Hematopoietic multipotent progenitor cell treated with erythropoietin and hydrocortisone succinate and interleukin-3 and kit ligand, for 15 days (in vitro differentiated cells): ENCODE results near the gene TENM4.

Source experiments
- DNase-seq: peaks from one replicate; pipeline ENCODE4 v3.0.0-alpha.2; 2015; ENCODE audit warnings: low spot score

The TENM4 gene

DNA sequence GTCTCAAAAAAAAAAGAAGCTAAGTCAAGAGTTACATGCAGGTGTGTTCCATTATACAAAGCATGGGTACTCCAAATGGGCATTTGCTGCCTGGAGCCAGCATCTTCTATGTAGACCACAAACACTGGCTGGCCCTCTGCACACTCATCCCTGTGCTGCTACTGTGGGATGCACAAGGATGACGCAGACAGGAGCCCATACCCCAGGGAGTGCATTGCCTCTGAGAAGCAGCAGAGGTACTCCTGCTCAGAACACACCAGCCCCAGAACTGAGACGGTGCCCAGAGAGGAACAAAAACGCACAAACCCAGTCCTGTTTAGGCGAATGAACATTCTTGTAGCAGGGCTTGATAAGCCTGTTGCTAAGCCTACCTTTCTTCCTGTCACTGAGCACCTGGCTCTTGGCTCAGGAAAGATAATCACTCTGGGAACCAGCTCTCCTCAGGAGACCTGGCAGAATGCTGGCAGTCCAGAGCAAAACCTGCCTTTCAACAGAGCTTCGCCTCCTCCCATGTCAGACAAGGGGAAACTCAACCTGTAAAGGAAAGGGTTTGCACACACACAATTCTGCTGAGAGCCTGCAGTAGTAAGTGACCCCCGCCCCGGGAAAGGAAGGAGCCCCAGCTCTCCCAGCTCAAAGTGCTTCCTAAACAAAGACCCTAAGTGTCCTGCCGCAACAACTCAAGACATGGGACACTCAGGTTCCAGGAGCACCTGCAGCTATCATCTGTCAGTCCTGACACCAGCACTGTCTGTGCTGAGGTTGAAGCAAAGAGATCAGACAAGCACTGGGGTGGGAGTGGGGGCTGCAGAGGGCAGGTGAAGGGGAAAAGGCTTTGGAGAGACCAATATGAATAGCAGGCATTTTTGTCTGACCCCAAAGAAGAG is 145.7 kb downstream of the TENM4 start:
- DNase-seq, result no peak

DNA sequence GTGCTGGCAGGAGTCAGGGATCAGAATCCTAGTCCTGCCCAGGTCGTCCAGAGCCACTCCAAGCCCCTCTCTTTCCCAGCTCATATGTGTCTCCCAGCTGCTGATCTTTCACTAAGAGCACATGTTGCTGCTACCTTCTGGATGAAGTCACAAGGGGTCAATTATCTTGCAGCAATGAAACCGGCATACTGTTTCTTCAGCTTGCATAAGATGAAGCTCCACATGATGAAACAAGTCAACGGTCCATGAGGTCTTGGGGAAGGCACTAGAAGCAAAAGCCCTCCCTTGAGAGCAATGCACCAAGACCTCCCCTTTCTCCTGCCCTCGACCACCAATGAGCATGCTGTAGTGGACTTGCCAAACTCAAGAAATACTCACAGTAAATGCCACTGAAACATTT is 148.9 kb downstream of the TENM4 start:
- DNase-seq, result no peak

DNA sequence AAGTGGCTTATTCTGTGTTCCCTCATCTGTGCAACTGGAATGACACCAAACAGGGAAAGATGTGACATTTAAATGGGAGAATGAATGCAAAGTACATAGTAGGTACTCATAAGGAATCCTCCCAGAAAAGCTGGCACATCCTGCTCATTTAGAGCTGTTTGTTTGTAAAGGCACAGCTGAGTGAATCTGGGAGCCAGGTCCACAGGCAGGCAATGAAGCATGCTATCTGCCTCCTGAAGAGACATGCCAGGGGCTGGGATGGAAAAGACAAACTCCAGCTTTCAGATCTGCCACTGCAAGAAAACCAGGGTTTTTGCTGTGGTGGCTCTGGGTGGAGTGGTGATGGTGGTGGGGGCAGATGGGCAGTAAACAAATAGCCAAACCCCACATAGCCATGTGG is 150.1 kb downstream of the TENM4 start:
- DNase-seq, result no peak

DNA sequence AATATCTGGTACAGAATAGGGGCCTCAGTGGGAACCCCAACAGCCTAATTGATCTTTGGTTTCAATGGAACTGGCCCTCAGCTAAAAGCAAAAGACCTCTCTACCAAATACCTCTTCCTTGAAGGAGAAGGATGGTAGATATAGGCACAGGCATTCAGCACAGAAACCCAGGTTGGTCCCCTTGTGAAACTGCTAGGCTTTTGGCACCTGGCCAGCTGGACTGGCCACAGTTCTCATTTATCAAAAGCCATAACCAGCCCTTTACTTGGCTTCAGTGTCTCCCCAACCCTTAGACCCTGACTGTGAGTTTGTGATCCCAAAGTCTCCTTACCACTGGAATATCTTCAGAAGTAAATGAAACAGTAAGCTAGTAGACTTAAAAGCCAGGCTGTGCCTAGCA is 152.9 kb downstream of the TENM4 start:
- no peak for DNase-seq

DNA sequence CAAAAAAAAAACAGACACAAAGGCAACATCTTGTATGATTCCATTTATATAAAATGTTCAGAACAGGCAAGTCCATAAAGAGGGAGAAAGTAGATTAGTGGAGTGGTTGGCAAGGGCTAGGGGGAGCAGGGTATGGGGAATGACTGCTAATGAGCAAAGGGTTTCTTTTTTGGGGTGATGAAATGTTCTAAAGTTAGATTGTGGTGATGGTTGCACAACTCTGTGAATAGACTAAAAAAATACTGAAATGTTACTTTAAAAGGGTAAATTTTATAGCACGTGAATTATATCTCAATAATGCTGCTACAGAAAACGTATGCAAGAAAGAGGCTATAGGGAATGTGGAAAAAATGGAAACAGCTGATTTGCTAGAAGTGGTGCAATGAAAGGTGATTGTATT is 155.1 kb downstream of the TENM4 start:
- no peak for DNase-seq

DNA sequence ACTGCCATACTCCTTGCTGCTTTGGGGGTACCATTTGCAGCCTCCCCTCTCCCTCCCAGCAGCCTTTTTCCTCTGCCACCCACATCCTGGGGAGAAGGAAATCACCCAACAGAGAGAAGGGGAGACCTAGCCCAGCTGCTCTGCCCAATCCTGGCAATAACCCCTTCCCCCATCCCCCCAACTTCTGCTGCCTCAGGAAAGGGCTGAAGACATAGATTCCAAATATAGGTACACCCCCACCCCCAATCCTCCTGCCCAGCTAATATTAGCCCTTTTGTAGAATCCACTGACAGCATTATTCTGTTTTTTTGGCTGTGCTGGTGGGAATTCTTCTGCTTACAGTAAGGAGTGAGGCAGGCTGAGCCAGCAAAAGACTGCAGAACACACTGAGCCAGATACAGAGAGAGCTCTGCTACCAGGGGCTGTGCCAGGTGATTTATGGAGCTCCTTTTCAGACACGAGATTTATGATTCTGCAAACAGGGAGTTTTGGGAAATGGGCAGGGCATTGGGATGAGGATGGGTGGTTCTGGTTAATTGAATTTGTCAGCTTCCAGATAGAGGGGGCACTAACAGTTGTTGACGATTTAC is 164.0 kb downstream of the TENM4 start:
- no peak for DNase-seq

DNA sequence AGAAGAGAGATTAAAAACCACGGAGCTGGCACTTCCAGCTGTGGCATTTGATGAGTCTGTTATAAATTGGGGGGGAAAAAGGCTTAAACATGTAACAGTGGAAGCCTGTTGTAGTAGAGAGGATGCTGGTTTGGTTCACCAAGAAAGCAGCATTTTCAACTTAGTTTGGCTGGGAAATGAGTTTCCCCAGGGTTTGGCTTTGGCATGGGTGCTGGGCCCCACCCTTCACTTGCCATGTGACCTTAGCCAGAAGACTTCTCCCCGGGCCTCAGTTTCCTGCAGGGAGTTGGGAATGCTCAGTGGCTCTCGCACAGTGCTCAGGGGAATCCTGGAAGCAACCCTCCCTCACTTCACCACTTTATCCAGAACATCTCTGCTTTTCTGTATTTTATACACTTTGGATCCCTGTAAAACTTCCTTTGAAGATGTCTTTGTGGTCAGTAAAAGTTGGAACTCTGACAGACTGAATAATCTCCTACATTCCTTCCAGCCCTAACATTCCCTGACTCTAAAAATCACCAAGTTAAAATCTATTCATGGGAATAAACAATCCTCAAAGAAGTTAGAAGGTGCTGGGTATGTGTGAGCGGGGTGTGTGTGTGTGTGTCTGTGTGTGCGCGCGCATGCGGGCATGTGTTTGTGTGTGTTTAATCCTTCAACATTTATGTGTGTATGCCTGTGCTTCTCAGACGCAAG is 166.0 kb downstream of the TENM4 start:
- DNase-seq, result no peak

DNA sequence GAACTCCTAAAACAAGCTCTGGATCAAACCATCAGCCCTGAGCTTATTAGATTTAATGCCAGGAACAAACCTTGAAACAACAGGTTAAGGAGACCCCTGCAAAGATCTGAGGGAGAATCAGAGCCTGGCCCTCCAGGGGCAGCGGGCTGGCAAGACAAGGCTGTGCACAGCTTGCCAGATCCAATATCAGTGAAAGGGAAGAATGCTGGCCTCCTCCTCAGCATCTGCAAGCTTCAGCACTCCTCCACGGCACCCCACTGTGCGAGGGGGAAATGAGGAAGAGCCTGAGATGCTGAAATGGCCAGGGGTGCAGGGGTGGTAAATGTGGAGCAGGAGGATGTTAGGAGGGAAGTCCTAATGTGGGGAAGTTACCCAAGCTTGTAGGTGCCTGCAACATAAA is 167.0 kb downstream of the TENM4 start:
- no peak for DNase-seq

DNA sequence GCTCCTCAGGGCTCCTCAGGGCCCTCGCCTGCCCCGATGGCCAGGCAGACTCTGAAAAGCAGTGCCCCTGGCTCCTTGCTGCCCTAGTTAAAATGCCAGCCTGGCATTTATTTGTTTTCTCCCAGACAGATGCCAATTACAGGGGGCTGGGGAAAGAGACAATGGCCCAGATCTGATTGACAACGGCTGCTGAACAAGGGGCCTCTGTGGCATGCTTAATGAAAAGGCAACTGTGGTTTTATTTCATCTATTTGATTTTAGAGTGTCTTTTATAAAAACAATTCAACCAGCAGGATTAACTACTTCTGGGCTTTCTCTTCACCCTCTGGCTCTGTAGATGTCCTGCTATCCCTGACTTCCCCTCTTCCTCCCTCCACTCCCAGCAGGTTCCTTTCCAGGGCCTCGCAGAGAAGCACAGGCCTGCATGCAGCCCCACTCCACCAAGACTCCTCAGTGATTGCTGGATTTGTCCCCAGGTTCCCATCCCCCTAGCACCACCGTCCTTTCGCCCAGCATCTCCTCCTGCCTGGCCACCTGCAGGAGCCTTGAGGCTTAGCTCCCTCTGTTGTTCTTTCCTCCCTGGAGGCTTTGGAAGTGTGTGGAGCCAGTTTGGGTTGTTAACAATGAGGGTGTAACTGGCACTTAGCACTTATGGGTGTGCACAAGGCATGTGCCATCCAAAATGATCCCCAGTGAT is 171.1 kb downstream of the TENM4 start:
- no peak for DNase-seq

DNA sequence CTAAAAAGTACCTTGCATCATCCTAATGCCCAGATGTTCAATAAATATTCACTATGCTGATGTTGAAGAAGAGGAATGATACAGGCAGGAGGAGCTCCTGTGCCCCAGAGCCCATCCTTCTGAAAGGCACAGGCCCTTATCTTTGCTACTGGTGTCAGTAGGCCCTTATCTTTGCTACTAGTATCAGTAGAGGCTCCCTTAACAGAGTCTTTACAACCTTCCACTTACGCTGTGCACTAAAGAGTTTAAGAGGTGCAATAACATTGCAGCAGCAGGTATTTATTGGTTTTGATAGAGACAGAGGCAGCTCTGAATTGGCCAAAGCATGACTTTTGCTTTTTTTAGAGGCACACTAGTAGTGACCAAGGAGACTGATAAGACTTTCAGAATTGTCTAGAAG is 174.4 kb downstream of the TENM4 start:
- DNase-seq, result no peak

DNA sequence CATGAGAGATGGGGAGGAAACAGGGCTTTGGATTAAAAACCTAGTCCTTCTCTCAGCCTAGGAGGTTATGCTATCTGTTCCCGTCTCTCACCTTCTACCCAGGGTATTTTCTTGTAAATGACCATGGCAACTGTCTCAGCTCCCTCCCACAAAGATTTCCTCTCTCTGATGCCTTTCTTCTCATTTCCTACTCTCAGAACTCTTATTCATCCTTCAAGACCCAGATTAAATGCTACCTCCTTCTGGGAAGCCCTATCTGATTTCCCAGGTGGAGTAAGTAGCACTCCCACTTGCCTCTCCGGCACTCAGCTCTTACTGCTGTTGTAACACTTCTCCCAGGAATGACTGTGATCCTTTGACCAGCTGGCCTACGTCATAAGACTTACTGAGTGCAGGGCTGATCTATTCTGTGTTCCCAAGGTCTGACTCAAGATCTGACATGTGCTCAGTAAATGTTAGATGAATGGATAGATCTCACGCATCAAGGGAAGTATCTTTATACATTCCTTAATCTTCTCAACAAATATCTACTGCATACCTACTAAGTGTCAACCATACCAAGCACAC is 175.0 kb downstream of the TENM4 start:
- DNase-seq, result no peak

DNA sequence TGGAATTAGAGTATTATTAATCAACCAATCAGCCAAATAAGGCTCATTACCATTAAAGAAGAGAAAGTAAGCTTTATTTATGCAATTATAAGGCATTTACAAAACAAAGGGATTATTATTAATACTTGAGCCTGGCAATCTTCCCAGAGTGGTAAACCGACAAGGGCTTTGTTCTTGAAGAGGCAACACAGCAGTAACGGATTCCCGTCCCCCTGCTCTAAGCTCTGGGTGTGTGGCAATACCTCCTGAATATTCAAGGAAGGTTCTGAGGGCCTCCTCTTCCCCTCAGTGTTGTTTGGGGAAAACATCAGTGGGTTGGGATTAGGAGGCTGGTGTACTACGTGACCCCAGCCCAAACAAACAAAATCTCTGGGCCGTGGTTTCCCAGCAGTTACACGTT is 176.5 kb downstream of the TENM4 start:
- no peak for DNase-seq

DNA sequence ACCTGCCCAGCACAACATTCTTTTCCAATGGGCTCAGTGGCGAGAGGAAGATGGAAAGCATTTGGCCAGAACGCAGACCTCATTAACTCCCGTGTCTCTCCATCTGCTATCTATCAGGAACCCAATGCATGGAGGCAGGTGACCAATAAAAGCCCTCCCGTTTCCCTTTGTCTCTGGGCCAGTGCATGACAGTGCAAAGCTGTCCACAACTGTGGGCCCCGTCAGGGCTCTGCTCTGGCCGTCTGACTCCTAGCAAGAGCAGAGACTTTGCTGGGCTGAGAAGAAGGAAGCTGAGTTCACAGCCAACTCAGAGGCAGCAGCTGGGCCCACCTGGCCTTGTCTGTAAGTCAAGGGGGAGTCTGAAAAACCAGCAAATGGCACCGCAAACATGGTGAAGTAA is 177.8 kb downstream of the TENM4 start:
- no peak for DNase-seq

DNA sequence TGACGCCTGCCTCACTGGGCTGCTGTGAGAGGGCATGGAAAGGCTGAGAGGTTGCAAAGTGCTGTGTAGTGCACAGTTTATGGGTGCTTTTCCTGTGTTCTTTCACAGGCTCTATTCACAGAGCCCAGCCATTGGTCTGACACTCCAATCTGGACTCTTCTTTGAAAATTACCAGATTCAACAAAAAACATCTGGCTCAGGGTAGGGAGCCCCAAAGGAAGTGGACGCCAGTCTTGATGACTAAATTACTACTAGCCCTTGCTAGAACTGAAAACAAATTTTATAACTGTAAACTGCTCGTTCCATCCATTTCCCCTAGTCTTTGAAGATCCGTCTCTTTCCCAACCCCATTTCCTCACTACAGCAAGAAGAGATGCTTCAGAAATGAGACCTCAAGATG is 178.6 kb downstream of the TENM4 start:
- DNase-seq, result no peak

DNA sequence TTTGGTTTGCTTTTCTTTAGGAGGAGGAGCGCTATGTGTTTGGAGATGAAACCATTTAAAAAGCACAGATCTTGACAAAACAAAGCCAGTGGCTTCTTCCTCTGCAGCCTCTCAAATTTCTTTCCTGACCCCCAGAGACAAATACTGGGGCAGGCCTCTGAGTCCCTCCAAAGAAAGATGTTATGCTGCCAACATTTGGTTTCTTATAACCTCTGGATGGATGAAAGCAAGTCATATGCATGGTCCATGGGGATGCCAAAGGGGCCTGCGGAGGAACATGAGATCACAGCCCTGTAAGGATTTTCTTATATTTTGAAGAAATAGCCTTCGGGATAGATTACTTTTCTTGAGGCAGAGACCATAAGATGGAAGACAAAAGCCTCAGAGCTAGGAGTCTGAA is 179.1 kb downstream of the TENM4 start:
- no peak for DNase-seq

DNA sequence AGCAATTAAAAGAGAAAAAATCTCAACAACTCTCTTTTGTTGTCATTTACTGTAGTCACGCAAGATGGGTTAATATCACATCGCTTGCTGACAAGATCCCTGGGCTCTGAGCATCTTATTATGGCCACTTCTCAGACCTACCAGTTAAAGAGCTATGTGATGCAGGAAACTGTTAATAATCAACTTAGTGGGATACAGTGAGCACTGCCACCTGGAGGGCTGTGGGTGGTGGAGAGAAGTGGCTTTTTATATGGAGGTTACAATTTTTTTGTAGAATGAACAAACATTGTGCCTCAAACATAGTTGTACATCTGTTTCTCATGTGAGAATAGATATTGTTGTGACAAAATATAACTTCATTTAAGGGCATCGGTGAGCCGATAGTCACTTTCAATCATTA is 181.0 kb downstream of the TENM4 start:
- DNase-seq, result no peak

DNA sequence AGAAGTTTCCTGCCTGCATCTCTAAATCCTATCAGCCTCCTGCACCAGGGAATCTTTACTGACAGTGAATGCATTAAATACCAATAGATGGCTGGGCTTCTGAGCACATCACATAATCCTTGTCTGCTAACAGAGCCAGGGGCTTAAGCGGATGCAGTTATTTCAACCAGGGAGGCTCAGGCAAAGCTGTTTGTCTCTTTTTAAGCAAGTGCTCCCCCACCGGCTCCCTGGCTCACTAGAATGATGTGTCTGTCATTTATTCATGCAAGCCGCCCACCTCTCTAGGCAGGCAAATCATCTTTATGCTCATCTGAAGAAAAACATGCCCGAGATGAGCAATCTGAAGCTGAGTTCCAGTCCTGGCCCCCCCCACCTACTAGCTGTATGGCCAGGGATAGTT is 182.3 kb downstream of the TENM4 start:
- DNase-seq, result no peak

DNA sequence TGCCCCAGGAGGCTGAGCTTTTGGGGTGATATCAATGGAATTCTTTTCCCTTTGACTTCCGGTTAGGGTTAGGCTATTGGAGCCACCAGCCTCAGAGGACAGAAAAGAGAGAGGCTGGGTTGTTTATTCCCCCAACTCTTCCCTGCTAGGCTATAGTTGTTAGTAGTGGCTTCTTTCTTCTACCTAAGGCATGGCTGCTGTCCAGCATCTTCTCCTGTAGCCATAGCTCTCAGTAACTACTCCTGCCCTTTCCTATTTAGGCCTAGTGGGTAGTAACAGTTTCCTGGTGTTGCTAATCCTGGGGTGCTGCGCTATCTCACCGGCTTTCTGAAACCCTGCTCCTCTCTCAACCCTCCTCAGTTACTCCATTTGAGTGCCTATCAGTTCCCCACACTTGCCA is 184.9 kb downstream of the TENM4 start:
- no peak for DNase-seq

DNA sequence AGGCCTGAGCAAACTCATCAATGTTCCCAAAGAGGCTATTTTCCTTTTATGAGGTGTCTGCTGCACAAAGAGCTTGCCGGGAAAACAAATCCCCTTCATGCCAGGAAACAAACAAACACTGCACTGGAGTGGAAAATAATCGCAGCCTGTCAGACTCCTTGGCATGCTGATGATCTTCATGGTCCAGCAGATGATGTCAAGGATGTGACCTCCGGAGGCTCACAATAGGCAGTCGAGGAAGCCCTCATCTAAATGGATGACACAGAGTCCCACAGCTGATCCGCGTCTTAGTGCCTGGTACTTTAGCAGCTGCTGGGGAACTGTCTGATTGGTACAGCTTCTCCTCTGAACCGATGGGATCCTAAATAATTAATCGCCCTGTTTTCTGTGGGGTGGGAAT is 187.6 kb downstream of the TENM4 start:
- DNase-seq, result no peak

DNA sequence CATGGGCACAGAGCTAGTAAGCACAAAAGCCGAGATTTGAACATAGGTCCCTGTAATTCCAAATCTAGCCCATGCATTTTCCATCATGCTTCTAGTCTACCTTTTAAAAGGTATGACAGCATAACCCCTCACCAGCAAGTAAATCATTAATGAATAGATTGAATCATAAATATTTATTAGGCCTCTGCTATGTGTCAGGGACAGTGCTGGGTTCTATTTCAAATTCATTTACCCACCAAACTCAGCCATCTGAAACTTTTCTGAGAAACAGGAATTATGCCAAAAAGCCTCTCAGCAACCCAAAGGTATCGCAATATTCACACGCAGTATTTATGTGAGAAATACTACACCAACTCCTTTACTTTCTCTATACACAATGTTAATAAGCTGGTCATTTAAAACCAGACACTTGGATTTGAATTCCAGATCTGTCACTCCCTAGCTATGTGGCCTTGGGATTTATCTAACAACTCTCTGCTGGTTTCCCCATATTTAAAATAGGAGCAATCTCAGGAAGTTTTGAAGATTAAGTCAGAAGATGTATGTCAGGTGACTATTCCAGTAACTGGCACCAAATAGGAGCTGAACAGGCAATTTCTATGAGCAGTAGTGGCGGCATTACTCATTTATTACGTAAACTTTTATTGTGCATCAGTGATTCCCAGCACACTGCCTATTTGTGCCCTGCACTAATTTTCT is 191.4 kb downstream of the TENM4 start:
- no peak for DNase-seq

DNA sequence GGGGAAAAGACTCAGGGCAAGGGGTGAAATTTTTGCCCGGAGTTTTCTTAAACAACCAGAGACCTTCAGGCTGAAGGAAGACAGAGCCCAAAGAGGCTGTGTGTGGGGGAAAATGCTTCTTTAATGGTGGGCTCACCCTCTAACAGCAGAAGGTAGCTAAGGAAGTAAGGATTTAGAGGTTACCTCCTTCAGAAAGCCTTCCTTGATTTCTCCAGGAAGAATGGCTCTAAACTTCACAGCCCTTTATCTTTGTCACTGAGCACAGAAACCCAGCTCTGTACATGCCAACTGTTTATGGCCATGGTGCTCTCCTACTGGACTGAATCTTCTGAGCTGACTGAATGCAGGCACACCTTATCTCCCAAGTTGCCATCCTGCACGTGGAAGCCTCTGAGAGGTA is 196.0 kb downstream of the TENM4 start:
- DNase-seq, result no peak
